Neuron (in vitro differentiated cells): ENCODE results near the gene C2orf68.
A peak's percentile ranks its signal among the peaks of the same experiment; 100 is the strongest.
"Not testable (repeated sequence)": the region's sequence is repeated elsewhere in the genome, so short reads cannot be mapped to it uniquely, and the experiment has no call there.

ENCODE experiments used
- H2AFZ ChIP-seq: one replicate; pipeline ENCODE4 v1.6.1; 2013; ENCODE audit warnings: low read depth, mild to moderate bottlenecking, inconsistent platforms, low read length, moderate library complexity
- H3K27me3 ChIP-seq: one replicate; pipeline ENCODE4 v1.6.1; 2013; ENCODE audit warnings: low read length; ENCODE audit not compliant: insufficient read depth
- H3K36me3 ChIP-seq: one replicate; pipeline ENCODE4 v1.6.1; 2013; ENCODE audit warnings: low read length; ENCODE audit not compliant: insufficient read depth
- H3K4me1 ChIP-seq: one replicate; pipeline ENCODE4 v1.6.1; 2013; ENCODE audit warnings: low read length; ENCODE audit not compliant: insufficient read depth
- H3K4me3 ChIP-seq: 2 replicates; pipeline ENCODE4 v1.5.1; 2013; ENCODE audit warnings: mild to moderate bottlenecking, low read length, moderate library complexity
- H3K9me3 ChIP-seq: one replicate; pipeline ENCODE4 v1.6.1; 2013; ENCODE audit warnings: low read length

C2orf68 gene

GRCh38 chr2:85617723-85618122, 5.9 kb upstream of the C2orf68 start:
- Histone ChIP-seq H3K4me1 (peaks cover 10% of the 10 kb centered on the region), H3K36me3 (peaks cover 32% of the 10 kb centered on the region)
- not testable (repeated sequence) for H3K27me3 ChIP-seq, H3K4me3 ChIP-seq, H3K9me3 ChIP-seq, H2AFZ ChIP-seq

- Histone ChIP-seq H3K36me3 (peaks cover 15% of the 10 kb centered on the region), H3K4me1 (peaks cover 19% of the 10 kb centered on the region), H2AFZ (no peak overlapping the region), H3K9me3 (no peaks in the 10 kb centered on the region), H3K4me3 (no peak overlapping the region), H3K27me3 (no peaks in the 10 kb centered on the region)
These were observed 3.5 kb upstream of the C2orf68 start for GRCh38 chr2:85615413-85615728.

GRCh38 chr2:85614757-85615156, 2.9 kb upstream of the C2orf68 start:
- H3K4me3 ChIP-seq, H3K9me3 ChIP-seq, H2AFZ ChIP-seq, H3K27me3 ChIP-seq: not testable (repeated sequence)
- H3K4me1 ChIP-seq, result peaks cover 19% of the 10 kb centered on the region
- H3K36me3 ChIP-seq, result peaks cover 16% of the 10 kb centered on the region

DNA sequence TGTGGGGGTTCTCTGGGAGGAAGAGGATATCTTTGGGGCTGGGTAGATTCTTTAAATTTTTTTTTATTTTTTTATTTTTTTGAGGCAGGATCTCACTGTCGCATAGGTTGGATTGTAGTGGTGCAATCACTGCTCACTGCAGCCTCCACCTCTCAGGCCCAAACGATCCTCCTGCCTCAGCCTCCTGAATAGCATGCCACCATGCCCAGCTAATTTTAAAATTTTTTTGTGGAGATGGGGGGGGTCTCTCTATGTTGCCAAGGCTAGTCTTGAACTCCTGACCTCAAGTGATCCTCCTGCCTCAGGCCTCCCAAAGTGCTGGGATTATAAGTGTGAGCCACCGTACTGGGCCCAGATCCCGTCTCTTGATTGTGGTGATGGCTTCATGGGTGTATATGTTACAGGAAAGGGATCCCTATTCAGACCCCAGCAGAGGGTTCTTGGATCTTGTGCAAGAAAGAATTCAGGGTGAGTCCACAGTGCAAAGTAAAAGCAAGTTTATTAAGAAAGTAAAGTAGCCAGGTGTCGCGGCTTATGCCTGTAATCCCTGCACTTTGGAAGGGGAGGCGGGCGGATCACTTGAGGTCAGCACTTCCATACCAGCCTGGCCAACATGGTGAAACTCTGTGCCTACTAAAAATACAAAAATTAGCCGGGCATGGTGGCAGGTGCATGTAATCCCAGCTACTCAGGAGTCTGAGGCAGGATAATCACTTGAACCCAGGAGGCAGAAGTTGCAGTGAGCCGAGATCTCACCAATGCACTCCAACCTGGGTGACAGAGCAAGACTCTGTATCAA, 2.0 kb upstream of the C2orf68 start:
- Histone ChIP-seq H3K36me3 (peaks cover 14% of the 10 kb centered on the region), H3K27me3 (no peaks in the 10 kb centered on the region), H3K4me3 (no peak overlapping the region), H3K9me3 (no peaks in the 10 kb centered on the region), H2AFZ (no peak overlapping the region), H3K4me1 (peaks cover 19% of the 10 kb centered on the region)

- H2AFZ ChIP-seq, result peak overlapping the region; percentile 52
- no peaks in the 10 kb centered on the region for H3K27me3 ChIP-seq
- H3K36me3 ChIP-seq, result peaks cover 29% of the 10 kb centered on the region
- H3K4me3 ChIP-seq, result peak overlapping the region; percentile 82
- H3K4me1 ChIP-seq, result peaks cover 15% of the 10 kb centered on the region
- H3K9me3 ChIP-seq, result no peaks in the 10 kb centered on the region
These were observed 605 bp downstream of the C2orf68 start for GRCh38 chr2:85611217-85611704.

GRCh38 chr2:85607268-85608215, 4.3 kb downstream of the C2orf68 start:
- peaks cover 29% of the 10 kb centered on the region for H3K36me3 ChIP-seq
- H2AFZ ChIP-seq, result no peak overlapping the region
- H3K4me1 ChIP-seq, result peaks cover 29% of the 10 kb centered on the region
- H3K9me3 ChIP-seq, result no peaks in the 10 kb centered on the region
- H3K4me3 ChIP-seq, result no peak overlapping the region
- no peaks in the 10 kb centered on the region for H3K27me3 ChIP-seq

GRCh38 chr2:85606116-85606455, 5.8 kb downstream of the C2orf68 start:
- Histone ChIP-seq H3K27me3 (no peaks in the 10 kb centered on the region), H3K36me3 (peaks cover 29% of the 10 kb centered on the region), H3K9me3 (no peaks in the 10 kb centered on the region), H3K4me3 (no peak overlapping the region), H3K4me1 (peaks cover 29% of the 10 kb centered on the region), H2AFZ (no peak overlapping the region)

DNA sequence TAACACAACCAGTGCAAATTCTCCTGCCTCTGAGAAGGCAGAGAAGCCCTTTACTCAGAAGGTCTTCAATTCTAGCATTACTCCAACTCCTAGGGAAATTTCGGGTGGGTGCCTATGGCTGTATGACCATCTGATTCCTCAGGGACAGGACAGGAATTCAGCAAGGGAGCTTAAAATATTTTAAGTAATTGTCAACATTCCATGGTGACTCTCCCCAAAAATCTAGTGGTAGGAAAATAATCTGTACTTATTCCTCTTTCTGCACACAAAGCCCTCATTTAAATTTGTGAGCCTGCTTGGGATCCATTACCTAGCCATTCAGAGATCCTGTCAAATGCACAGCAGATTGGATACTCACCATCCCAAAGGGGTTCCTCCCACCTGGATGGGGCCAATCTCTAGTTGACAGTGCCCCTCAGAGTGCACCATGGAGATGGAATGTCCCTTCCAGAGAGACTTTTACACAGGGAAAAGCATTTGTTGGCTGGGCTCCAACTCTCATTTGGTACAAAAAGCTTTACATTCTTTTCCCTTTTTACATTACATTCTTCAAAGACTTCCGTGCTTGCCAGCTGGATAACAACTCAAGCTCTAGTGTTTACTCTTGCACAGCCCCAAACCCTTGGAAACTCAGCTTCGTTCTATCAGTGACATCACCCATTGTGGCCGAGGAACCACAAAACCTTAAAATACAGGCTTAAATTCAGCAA, 6.3 kb downstream of the C2orf68 start:
- peaks cover 29% of the 10 kb centered on the region for H3K36me3 ChIP-seq
- no peak overlapping the region for H3K4me3 ChIP-seq
- H2AFZ ChIP-seq, result no peak overlapping the region
- H3K9me3 ChIP-seq, result no peaks in the 10 kb centered on the region
- H3K4me1 ChIP-seq, result peaks cover 26% of the 10 kb centered on the region
- no peaks in the 10 kb centered on the region for H3K27me3 ChIP-seq

- H3K4me3 ChIP-seq, result no peak overlapping the region
These were observed 7.1 kb downstream of the C2orf68 start for GRCh38 chr2:85604568-85605339.

GRCh38 chr2:85604133-85604444, 7.8 kb downstream of the C2orf68 start:
- Histone ChIP-seq H3K4me1 (peaks cover 26% of the 10 kb centered on the region), H3K36me3 (peaks cover 22% of the 10 kb centered on the region)
- H3K27me3 ChIP-seq, H3K9me3 ChIP-seq, H3K4me3 ChIP-seq, H2AFZ ChIP-seq: not testable (repeated sequence)

More at GRCh38 chr2:85604568-85605339, 7.1 kb downstream of the C2orf68 start:
- no peaks in the 10 kb centered on the region for H3K27me3 ChIP-seq
- H3K36me3 ChIP-seq, result peaks cover 24% of the 10 kb centered on the region
- H3K4me1 ChIP-seq, result peaks cover 26% of the 10 kb centered on the region
- no peak overlapping the region for H2AFZ ChIP-seq
- H3K9me3 ChIP-seq, result no peaks in the 10 kb centered on the region

GRCh38 chr2:85602476-85603234, 9.2 kb downstream of the C2orf68 start, which contains the start of gene TMEM150A:
TSS of gene TMEM150A (minus strand) at chr2:85602698. CDS start at chr2:85601948, 750 bp downstream.
- Histone ChIP-seq H3K9me3 (no peaks in the 10 kb centered on the region), H3K4me1 (peaks cover 26% of the 10 kb centered on the region), H3K27me3 (no peaks in the 10 kb centered on the region), H2AFZ (peak within 1 kb of the TSS; percentile 78), H3K36me3 (peaks cover 8% of the 10 kb centered on the region), H3K4me3 (peak within 1 kb of the TSS; percentile 86)
